ENCODE measurements around the gene SLC17A4.

Gene SLC17A4

GRCh38 chr6:25816252-25816651 lies 61.7 kb downstream of the SLC17A4 start:
- H3K27me3 Mint-ChIP-seq, result peaks cover 9% of the 10 kb centered on the region
- H3K27ac Mint-ChIP-seq, result no peak overlapping the region
- no peaks in the 10 kb centered on the region for H3K36me3 Mint-ChIP-seq (ENCODE audit: low read depth)
- H3K9me3 Mint-ChIP-seq, result no peaks in the 10 kb centered on the region
- no peak overlapping the region for H3K4me3 Mint-ChIP-seq
- no peaks in the 10 kb centered on the region for H3K4me1 Mint-ChIP-seq (ENCODE audit: low read depth)

GRCh38 chr6:25821341-25821740 lies 66.8 kb downstream of the SLC17A4 start:
- peaks cover 12% of the 10 kb centered on the region for H3K9me3 Mint-ChIP-seq
- no peak overlapping the region for H3K4me3 Mint-ChIP-seq
- peaks cover 4% of the 10 kb centered on the region for H3K36me3 Mint-ChIP-seq (ENCODE audit: low read depth)
- no peak overlapping the region for H3K27ac Mint-ChIP-seq
- peaks cover 31% of the 10 kb centered on the region for H3K27me3 Mint-ChIP-seq
- no peaks in the 10 kb centered on the region for H3K4me1 Mint-ChIP-seq (ENCODE audit: low read depth)

GRCh38 chr6:25829375-25829774 lies 74.8 kb downstream of the SLC17A4 start:
- peaks cover 4% of the 10 kb centered on the region for H3K36me3 Mint-ChIP-seq (ENCODE audit: low read depth)
- H3K27ac Mint-ChIP-seq, result no peak overlapping the region
- peaks cover 13% of the 10 kb centered on the region for H3K9me3 Mint-ChIP-seq
- H3K27me3 Mint-ChIP-seq, result peaks cover 29% of the 10 kb centered on the region
- peaks cover 4% of the 10 kb centered on the region for H3K4me1 Mint-ChIP-seq (ENCODE audit: low read depth)
- no peak overlapping the region for H3K4me3 Mint-ChIP-seq

GRCh38 chr6:25830458-25830857 lies 75.9 kb downstream of the SLC17A4 start:
- H3K27me3 Mint-ChIP-seq, result peaks cover 23% of the 10 kb centered on the region
- peaks cover 10% of the 10 kb centered on the region for H3K9me3 Mint-ChIP-seq
- H3K27ac Mint-ChIP-seq, result no peak overlapping the region
- peaks cover 1% of the 10 kb centered on the region for H3K36me3 Mint-ChIP-seq (ENCODE audit: low read depth)
- no peak overlapping the region for H3K4me3 Mint-ChIP-seq
- peaks cover 4% of the 10 kb centered on the region for H3K4me1 Mint-ChIP-seq (ENCODE audit: low read depth)

Data from stimulated activated naive CD8-positive, alpha-beta T cell treated with anti-CD3 and anti-CD28 coated beads, Interleukin-15, Interleukin-2, amounts not matched to agents 100 ng/mL and 50 ng/mL, for 24 hours (primary cell).